Ectodermal cell (in vitro differentiated cells): ENCODE data around the gene THOP1.

Experiments
- H3K27ac ChIP-seq: 2 replicates; pipeline ENCODE4 v1.7.0; 2013; ENCODE audit warnings: mild to moderate bottlenecking, low read depth, low read length; ENCODE audit not compliant: insufficient read depth, poor library complexity, severe bottlenecking
- H3K27me3 ChIP-seq: 2 replicates; pipeline ENCODE4 v1.7.0; 2013; ENCODE audit warnings: mild to moderate bottlenecking, low read length; ENCODE audit not compliant: insufficient read depth, control insufficient read depth, poor library complexity, severe bottlenecking
- H3K36me3 ChIP-seq: one replicate; pipeline ENCODE4 v1.7.0; 2013; ENCODE audit warnings: low read length; ENCODE audit not compliant: control insufficient read depth, insufficient read depth
- H3K4me1 ChIP-seq: one replicate; pipeline ENCODE4 v1.7.0; 2013; ENCODE audit warnings: low read length; ENCODE audit not compliant: control insufficient read depth, insufficient read depth
- H3K4me3 ChIP-seq: 2 replicates; pipeline ENCODE4 v1.7.0; 2013; ENCODE audit warnings: low read depth, low read length, control low read depth; ENCODE audit not compliant: insufficient read depth
- H3K9me3 ChIP-seq: 2 replicates; pipeline ENCODE4 v1.7.0; 2013; ENCODE audit warnings: mild to moderate bottlenecking, low read length, moderate library complexity; ENCODE audit not compliant: control insufficient read depth
- WGBS, 2 experiments: methylation state at CpG; one replicate each; pipeline ENCODE4 v1.1.7; 2013; ENCODE audit warnings: missing lambda C conversion rate in 2 of 2; 5-methylcytosine and 5-hydroxymethylcytosine counted together

The THOP1 gene

DNA sequence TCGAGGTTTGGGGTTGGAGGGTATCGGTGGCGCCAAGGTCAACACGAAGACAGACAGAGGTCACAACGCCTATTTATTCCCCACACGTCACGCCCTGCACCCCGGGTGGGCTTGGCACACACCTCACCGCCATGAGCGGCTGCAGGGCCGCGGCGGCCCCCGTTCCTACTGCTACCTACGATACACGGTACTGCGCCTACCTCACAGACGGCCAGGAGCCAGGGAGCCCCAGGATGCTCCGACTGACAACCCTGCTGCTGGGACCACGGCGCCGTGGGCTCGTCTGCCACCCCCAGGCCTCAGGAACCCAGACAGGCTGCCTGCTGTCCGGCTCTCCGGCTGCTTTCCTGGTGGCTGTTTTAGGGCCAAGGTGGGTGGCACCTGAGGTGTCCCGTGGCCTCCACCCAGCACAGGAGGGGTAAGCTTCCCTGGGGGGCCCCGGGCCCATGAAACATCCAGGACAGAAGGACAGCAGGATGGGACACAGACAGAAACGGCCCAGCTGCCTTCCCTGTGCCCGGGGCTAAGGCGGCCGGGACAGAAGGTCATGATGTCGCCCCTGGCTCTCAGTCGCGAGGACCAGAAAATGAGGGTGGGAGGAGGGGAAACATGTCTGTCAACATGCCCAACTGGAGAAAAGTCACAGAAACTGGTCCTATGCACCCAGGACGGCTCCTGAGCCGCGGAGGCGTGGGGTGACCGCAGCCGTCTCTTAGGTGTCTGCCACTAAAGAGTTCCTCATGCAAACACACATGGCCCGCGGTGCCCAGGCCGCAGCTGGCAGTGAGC, 30.4 kb upstream of the THOP1 start:
- Histone ChIP-seq H3K4me1 (no peaks in the 10 kb centered on the region), H3K36me3 (peaks cover 23% of the 10 kb centered on the region), H3K27ac (no peak overlapping the region), H3K27me3 (no peaks in the 10 kb centered on the region), H3K4me3 (no peak overlapping the region), H3K9me3 (no peaks in the 10 kb centered on the region)
- 93 to 94% methylated on average over 43 of the region's 43 CpGs for WGBS, 2 experiments

DNA sequence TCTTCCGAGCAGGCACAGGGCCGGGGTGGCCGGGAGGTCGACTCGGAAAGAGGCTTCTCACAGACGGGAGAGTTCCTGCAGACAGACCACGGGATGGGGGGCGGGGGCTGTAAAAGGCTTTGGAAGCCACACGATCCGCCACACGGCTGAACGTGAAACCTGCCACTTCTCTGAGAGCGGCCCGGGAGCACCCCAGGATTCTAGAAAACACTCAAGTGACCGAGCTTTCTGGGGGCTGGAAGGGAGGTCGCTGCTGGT, 29.9 kb upstream of the THOP1 start:
- Histone ChIP-seq H3K4me1 (no peaks in the 10 kb centered on the region), H3K4me3 (no peak overlapping the region), H3K27me3 (no peaks in the 10 kb centered on the region), H3K9me3 (no peaks in the 10 kb centered on the region), H3K27ac (no peak overlapping the region), H3K36me3 (peaks cover 24% of the 10 kb centered on the region)
- whole genome bisulfite sequencing, 2 experiments = 95 to 97% methylated on average over 16 of the region's 16 CpGs

GRCh38 chr19:2755811-2756210, 29.5 kb upstream of the THOP1 start:
- Histone ChIP-seq H3K4me1 (no peaks in the 10 kb centered on the region), H3K36me3 (peaks cover 28% of the 10 kb centered on the region), H3K4me3 (no peak overlapping the region), H3K27ac (no peak overlapping the region), H3K27me3 (no peaks in the 10 kb centered on the region), H3K9me3 (no peaks in the 10 kb centered on the region)
- WGBS, 2 experiments = 96% methylated on average over 15 of the region's 16 CpGs

DNA sequence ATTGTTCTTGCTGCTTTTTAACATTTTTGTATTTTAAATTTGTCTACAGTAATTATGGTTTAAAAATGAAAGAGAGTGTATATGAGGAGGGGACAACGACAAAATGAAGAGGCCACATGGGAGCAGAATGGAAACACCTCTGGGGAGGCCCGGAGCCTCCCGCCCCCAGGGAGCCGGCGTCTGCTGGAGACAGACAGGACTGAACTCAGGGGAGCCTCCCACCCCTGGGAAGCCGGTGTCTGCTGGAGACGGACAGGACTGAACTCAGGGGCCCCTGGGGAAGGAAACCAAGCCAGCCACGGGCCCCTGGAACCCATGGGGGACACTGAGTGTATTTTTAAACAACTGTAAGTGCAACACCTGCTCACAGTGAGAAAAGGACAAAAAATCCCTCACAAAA, 28.8 kb upstream of the THOP1 start:
- Histone ChIP-seq H3K4me1 (no peaks in the 10 kb centered on the region), H3K27ac (no peak overlapping the region), H3K27me3 (no peaks in the 10 kb centered on the region), H3K9me3 (no peaks in the 10 kb centered on the region), H3K36me3 (peaks cover 32% of the 10 kb centered on the region), H3K4me3 (no peak overlapping the region)
- WGBS, 2 experiments = 94 to 97% methylated on average over 8 of the region's 8 CpGs

- peaks cover 39% of the 10 kb centered on the region for H3K36me3 ChIP-seq
- no peaks in the 10 kb centered on the region for H3K4me1 ChIP-seq
- H3K27ac ChIP-seq = no peak overlapping the region
- no peaks in the 10 kb centered on the region for H3K9me3 ChIP-seq
- no peak overlapping the region for H3K4me3 ChIP-seq
- no peaks in the 10 kb centered on the region for H3K27me3 ChIP-seq
- WGBS, 2 experiments = 96 to 97% methylated on average over 48 of the region's 48 CpGs
These were observed 28.1 kb upstream of the THOP1 start for GRCh38 chr19:2756921-2757881.

DNA sequence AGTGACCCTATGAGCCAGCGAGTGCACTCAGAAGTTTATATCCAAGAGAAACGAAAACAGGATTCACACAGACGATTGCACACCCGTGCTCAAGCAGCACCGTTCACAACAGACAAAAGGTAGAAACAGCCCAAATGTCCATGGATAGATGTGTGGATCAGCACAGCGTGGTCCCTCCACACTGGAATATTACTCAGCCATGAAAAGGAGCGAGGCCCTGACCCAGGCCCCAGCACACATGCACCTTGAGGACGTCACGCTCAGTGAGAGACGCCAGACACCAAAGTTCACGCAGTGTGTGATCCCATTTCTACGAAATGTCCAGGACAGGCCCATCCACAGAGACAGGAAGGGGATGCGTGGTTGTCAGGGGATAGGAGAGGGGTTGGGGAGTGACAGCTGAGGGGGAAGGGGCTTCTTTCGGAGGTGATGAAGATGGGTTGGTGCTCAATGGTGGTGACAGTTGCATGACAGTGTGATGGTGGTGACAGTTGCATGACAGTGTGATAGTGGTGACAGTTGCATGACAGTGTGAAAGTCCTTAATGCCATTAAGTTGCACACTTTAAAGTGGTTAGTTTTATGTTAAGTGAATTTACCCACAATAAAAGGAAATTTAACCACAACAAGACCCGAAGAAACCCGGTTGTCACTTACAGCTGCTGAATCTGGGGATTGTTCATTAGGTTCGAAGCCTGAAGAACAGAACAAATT, 26.5 kb upstream of the THOP1 start:
- WGBS, 2 experiments = 96% methylated on average over 17 of the region's 17 CpGs
- Histone ChIP-seq H3K27ac (no peak overlapping the region), H3K4me1 (no peaks in the 10 kb centered on the region), H3K9me3 (no peaks in the 10 kb centered on the region), H3K4me3 (no peak overlapping the region), H3K27me3 (no peaks in the 10 kb centered on the region), H3K36me3 (peaks cover 53% of the 10 kb centered on the region)

GRCh38 chr19:2759362-2759761, 25.9 kb upstream of the THOP1 start:
- no peak overlapping the region for H3K4me3 ChIP-seq
- H3K4me1 ChIP-seq = no peaks in the 10 kb centered on the region
- peaks cover 57% of the 10 kb centered on the region for H3K36me3 ChIP-seq
- no peaks in the 10 kb centered on the region for H3K27me3 ChIP-seq
- 95% methylated on average over 17 of the region's 17 CpGs for WGBS, 2 experiments
- H3K27ac ChIP-seq = no peak overlapping the region
- no peaks in the 10 kb centered on the region for H3K9me3 ChIP-seq

DNA sequence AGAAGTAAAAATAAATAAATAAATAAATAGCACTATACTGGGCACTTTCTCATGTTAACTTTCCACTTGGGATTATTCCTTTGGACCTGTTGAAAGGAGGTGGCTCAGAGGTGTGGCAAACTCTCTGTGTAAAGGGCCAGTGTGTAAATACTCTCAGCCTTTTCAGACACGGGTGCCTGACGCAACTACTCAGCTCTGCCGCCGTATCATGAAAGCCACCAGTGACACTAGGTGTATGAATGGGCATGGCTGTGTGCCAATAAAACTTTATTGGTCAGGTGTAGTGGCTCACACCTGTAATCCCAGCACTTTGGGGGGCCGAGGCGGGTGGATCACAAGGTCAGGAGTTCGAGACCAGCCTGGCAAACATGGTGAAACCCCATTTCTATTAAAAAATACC, 25.3 kb upstream of the THOP1 start:
- Histone ChIP-seq H3K36me3 (peaks cover 59% of the 10 kb centered on the region), H3K4me1 (no peaks in the 10 kb centered on the region), H3K4me3 (no peak overlapping the region), H3K9me3 (no peaks in the 10 kb centered on the region), H3K27ac (no peak overlapping the region), H3K27me3 (no peaks in the 10 kb centered on the region)
- 93 to 98% methylated on average over 7 of the region's 7 CpGs for WGBS, 2 experiments

DNA sequence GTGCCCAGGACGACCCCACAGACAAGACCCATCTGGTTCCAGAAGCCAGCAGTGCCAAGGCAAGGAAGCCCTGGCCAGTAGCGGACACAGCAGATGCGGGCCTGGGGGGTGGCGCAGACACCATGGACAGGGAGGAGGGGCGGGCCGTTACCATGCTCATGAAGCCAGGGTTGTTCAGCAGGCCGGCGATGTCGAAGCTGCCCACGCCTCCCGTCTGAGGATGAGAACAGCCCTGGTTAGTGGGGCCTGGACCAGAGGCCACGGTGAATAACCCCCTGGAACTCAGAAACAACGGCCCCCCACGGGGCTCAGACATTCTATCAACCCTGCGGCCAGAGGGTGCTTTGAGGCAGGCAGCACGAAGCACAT, 24.0 kb upstream of the THOP1 start:
- Histone ChIP-seq H3K36me3 (peaks cover 54% of the 10 kb centered on the region), H3K9me3 (no peaks in the 10 kb centered on the region)
- 95% methylated on average over 16 of the region's 16 CpGs for WGBS, 2 experiments

More for the DNA sequence above, 24.0 kb upstream of the THOP1 start:
- H3K4me3 ChIP-seq = no peak overlapping the region
- no peak overlapping the region for H3K27ac ChIP-seq
- no peaks in the 10 kb centered on the region for H3K27me3 ChIP-seq
- H3K4me1 ChIP-seq = no peaks in the 10 kb centered on the region
